ENCODE results near the gene CCDC6.
"Not testable (repeated sequence)": the region's sequence is repeated elsewhere in the genome, so short reads cannot be mapped to it uniquely, and the experiment has no call there.

Gene CCDC6

DNA sequence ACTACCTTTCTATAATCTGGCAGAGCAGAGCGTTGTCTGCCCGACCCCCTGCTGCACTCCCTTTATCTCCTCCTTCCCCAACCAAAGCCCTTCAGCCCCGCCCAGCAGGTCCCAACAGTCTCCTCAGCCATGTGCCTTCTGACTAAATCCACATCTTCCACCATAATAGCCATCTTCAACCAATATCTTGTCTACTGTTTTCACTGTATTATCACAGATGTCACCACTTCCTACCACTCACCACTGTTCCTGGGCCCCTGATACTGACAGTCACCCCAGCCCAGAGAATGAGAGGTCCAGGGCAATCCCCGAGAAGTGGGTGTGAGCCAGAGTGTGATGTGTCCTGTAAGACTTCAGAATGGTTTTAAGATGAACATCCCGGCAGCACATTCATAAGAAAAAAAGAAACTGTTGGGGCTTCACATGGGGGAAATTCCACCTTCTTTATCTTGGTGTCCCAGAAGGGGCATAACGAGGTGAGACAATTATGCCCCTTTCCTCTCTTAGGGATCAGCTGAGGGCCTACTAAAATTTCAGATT, 25.3 kb downstream of the CCDC6 start:
- no peak for DNase-seq (ENCODE audit: low read depth)

DNA sequence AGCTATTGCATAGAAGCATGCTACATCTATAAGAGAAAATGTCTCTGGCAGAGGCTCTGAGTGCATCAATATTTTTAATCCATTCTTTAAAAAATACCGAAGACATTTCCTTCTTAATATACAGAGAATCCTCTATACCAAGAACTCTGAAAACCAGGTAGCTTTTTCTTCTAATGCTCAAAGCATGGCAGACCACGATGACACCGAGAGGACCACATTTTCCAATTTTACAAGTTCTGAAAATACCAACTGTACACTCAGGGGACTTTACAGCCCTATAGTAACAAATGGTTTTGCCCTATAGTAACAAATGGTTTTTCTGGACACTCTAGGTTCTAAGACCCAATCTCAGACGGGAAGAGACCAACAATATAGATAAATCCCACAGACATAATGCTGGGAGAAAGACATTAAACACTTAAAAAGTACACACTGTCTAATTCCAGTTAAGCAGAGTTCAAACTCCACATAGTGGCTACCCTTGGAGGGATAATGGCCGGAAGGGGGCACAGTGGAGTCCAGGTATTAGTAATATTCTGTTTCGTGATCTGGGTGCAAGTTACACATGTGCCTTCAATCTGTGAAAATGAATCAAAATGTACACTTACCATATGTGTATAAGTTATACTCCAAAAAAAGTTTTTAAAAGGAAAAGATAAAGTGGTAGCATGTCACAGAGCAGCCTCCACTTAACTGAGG, 26.2 kb downstream of the CCDC6 start:
- no peak for DNase-seq (ENCODE audit: low read depth)

DNA sequence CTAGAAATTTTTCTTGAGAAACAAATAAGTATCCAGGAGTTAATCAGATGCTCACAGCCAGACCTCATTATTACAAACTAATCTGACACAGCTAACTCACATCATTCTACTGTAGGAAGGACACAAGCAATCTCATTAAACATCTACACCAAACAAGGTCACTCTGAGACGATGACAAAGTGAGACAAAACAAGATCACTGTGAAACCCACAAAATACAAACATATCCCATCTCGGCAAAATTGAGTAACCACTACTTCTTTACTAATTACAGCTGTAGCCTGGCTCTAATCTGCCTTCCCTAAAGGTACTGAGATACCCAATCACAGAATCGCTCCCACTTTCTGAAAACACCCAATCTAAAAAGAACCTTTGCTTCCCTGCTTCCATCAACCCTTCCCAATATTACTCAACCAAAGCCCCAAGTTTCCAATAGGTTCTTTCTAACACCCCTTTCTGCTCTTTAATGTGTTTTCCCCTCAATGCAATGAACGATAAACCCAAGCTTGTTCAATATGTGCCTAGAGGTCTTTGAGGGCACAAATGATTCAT, 26.9 kb downstream of the CCDC6 start:
- DNase-seq (ENCODE audit: low read depth) = no peak

DNA sequence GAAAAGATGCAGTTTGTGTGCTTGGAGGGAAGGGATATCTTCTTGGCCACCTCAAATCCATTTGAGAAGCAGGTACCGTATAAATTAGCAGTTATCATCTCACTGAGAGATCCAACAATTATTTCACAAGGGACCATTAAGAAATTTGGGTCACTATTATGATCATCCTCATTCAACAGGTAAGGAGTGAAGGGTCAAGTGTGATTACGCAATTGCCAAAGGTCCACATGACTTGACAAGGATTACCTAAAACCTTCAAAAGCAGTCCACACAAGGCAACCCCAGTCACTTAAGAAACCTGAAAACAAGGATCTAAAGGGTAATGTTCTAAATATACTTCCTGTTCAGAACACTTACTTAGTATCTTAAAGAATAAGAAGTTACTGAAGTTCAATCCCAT, 27.4 kb downstream of the CCDC6 start:
- DNase-seq (ENCODE audit: low read depth) = no peak

DNA sequence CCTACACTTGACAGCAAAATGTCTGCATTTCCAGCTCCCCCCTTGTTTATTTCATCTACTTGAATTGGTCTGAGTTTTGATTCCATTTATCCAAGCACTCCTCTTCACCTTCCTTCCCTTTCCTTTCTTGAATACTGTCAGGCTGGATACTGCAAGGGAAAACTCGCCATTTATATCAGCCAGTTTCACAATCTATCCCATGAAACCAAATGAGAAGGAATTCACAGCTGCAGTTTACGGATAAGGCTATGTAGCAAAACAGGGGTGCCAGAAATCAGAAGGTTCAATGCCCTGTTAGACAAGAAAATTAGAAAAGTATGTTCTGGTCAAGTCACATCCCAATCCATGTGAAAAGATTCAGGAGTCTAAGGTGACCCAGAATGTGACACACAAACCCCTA, 28.1 kb downstream of the CCDC6 start:
- DNase-seq (ENCODE audit: low read depth) = no peak

DNA sequence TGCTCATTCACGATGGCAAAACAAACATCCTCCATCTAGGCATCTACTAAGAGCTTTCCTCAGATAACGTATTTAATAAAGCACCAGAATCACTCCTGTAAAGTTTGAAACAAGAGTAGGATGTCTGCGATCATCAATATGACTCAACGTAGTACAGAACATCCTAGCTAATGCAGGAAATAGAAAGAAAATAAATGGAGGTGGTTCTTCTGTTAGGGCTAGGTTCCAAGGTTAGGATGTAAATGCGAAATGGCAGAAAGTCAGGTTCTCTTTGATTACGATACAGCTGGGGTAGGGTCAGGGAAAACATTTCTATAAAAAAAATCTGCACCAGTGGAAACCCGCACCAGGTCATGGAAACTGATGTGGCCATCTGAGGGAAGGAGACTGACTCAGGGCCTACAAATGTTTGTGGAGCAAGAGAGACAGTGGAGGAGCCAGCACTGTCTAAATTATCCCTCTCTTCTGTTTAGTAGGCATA, 29.1 kb downstream of the CCDC6 start:
- DNase-seq (ENCODE audit: low read depth) = no peak

DNA sequence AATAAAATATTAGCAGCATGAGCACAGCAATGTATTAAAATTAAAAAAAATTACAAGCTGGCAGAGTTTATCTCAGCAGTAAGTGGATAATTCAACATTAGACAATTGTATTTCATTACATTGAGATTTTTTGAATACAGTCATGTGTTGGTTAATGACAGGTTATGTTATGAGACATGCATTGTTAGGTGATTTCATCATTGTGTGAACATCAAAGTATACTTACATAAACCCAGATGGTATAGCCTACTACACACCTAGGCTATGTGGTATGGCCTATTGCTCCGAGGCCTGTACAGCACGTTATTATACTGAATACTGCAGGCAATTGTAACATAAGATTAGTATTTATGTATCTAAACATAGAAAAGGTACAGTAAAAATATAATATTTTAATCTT, 29.7 kb downstream of the CCDC6 start:
- no peak for DNase-seq (ENCODE audit: low read depth)

DNA sequence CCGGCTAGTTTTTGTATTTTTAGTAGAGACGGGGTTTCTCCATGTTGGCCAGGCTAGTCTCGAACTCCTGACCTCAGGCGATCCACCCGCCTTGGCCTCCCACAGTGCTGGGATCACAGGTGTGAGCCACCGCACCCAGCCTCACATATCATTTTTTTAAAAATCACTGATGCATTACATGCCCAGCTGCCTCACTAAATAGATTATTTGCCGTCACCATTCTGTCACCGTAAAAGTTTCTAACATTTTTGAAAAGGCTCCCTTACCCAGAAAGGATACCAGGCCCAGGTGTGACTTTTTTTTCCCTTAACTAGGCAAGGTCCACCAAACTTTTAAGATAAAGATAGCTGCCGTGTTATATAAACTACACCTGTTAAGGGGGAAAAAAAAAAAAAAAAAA, 30.1 kb downstream of the CCDC6 start:
- DNase-seq (ENCODE audit: low read depth) = not testable (repeated sequence)

DNA sequence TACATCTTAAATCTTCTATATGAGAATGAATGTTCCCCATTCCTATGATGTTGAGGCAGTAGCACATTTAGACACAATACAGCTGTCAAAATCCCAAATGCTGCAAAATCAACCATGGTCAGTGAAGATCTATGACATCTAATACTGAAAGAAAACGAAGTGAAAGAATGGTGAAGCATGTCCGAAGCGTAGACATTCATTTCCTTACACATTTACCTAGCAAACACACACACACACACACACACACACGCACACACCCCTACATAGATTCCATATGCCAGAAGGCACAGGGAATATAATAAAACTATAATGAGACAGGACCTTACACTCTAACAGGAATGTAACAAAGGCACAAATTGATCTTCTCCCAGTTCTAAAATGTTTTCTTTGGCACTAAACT, 32.5 kb downstream of the CCDC6 start:
- DNase-seq (ENCODE audit: low read depth) = no peak

DNA sequence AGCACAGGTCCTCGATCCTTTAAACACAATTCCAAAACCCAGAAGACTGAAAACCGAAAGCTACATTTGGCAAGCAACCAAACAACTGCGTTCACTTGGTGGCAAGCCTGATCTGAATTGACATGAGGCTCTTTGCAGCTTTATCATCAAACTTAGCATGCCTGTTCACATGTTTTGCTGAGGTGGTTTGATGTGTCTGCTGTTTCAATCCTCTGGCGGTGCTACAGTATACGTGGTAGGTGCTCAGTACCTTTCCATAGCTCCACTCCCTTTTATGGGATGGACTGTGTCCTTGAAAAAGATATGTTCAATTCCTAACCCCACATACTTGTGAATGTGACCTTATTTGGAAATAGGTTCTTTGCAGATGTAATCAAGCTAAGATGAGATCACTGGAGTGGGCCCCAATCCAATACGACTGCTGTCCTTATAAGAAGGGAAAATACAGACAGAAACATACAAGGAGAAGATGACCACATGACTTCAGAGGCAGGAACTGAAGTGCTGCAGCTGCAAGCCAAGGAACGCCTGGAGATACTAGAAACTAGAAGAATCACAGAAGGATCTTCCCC, 33.4 kb downstream of the CCDC6 start:
- no peak for DNase-seq (ENCODE audit: low read depth)

DNA sequence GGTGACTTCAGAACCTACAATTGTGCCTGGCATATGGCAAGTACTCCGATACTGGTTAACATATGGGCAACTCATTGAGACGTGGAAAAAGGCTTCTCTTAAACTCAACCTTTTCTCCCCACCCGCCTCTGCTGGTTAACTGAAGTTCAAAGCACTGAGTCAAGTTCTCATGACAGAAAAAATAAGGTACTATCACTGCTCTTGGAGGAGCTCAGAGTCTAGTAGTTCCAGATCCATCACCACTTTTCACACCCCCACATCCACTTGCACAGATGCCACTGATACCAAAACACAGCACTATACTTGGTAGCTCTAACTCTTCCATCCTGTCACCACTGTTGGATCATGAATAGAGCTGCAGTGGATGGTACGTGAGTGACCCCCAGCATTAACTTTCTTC, 36.2 kb downstream of the CCDC6 start:
- no peak for DNase-seq (ENCODE audit: low read depth)

DNA sequence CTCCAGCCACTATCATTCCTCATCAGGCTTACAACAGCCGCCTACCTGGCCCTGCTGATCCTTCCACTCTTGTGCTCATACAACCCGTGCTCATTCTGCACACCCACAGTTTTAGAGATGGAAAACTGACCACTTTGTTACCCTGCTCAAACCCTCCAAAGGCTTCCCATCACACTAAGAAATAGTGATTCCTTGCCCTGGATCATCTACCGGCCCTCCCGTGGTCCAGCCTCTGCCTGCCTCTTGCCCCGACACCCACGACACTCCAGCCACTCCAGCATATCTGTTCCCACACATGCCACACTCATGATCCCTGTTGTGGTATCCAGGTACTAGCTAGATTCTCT, 36.8 kb downstream of the CCDC6 start:
- DNase-seq (ENCODE audit: low read depth) = no peak

DNA sequence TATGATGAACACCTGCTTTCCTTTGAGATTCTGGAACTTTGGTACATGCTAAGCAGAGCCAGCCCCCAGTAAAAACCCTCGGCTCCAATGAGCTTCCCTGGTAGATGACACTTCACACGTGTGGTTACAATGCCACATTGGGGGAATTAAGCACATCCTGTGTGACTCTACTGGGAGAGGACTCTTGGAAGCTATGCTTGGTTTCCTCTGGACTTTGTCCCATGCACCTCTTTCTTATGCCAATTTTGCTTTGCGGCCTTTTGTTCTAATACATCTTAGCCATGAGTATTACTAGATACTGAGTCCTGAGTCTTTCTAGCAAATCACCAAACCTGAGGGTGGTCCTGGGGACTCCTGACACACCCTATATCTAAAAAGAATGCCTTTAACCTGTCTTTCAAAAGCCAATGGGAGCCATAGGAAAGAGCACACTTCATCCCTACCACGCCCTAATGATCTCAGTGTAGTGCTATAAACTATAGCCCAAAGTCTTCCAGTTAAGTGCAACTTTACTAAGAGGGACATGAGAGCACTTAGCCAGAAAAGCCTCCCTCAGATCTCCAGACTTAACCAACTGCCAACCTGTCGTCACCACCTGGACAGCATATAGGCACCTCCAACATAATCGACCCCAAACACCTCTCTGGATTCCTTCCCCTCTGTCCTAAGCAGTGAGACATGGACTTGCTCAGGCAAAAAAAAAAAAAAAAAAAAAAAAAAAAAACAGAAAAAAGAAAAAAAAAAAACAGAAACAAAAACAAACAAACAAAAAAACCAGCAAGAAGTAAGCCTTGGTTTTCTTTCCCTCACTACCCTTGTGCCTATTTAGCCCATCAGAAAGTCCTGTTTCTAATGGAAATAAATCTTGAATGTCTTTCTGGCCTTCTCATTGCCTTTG, 37.4 kb downstream of the CCDC6 start:
- DNase-seq (ENCODE audit: low read depth) = no peak

DNA sequence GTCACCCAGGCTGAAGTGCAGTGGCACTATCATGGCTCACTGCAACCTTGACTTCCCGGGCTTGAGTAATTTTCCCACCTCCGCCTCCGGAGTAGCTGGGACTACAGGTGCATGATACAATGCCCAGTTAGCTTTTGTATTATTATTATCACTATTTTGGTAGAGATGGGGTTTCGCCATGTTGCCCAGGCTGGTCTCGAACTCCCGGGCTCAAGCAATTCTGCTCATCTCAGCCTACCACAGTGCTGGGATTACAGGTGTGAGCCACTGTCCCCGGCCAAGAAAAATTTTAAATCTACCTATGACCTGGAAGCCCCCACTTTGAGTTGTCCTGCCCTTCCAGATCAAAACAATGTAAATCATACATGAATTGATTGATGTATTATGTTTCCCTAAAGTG, 38.8 kb downstream of the CCDC6 start:
- no peak for DNase-seq (ENCODE audit: low read depth)

DNA sequence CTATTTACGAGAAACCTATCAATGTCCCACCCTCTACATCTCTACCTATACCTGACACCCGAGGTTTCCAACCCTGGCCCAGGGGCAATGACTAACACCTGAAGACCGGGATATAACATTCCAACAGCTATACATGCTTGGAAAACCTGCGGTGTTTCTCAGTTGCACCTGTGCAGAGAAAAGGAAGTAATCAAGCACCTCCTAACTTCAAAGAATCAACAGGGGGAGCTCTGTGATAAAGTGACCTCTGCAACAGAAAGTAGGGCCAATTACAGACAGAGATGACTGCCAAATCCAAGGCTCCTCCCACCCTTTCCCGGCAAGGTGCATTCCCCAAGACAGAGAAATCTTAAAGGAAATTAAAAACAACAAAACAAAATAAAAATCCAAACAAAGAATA, 41.3 kb downstream of the CCDC6 start:
- DNase-seq (ENCODE audit: low read depth) = no peak

DNA sequence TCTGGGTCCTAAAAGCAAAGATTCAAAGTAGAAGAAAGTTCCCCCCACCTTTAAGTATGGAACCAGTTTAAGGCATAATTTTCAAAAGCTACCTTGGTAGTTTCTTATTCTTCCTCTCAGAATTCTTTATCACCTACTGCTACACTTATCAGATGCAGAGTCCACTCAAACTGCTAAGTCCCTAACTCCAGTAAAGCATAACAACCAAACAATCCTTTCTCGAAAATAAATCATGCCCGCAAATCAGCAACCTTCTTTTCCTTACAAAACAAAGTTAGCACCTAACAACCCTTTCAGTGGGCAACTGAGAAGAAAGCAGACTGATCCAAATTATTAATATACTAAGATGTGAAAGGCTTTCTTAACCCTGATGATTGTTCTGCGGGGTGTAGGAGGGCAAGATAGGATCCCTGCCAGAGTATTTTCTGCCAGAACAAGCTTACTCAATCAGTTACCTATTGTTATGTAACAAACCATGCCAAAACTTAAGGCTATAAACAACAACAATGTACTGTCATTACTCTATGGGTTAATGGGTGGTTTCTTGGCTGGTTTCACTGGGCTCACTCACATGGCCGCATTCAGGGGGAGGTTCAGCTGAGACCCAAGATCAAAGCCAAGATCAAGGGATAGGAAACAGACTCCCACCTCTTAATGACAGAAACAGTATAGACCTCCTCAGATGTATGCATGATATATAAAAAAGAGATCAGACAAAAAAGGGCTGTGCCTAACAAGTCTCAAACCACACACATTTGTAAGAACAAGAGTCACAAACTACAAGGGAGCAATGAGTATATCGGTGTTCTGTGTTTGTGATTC, 42.0 kb downstream of the CCDC6 start:
- DNase-seq (ENCODE audit: low read depth) = no peak

DNA sequence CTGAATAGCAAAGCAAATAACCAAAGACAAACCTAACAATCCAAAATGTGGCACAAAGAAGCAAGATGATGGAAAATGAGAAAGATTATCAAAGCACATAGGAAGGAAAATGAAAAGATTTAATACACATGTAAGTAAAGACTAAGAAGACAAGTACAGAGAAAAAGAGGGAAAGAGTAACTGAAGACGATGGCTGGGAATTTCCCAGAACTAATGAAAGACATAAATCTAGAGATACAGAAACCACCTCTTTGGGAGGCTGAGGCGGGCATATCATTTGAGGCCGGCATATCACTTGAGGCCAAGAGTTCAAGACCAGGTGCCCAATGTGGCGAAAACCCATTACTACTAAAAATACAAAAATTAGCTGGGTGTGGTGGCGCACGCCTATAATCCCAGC, 46.8 kb downstream of the CCDC6 start:
- no peak for DNase-seq (ENCODE audit: low read depth)

DNA sequence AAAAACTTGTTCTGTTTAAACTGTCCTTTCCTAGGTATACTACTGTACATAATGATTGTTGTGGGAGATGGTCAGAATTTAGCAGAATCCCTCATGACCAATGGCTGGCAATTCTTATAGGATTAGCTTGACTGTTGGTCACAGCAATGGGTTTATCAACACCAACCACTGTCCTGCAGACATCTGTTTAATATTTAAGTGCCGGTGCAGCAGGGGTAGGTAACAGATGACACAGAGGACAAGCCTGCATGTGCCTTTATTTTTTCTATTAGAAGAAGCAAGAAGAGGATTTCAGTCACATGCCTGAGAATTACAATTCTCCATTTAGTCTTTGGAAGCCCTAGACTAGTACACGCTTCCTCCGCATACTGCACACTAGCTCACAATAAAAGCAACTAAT, 48.4 kb downstream of the CCDC6 start:
- DNase-seq (ENCODE audit: low read depth) = no peak

DNA sequence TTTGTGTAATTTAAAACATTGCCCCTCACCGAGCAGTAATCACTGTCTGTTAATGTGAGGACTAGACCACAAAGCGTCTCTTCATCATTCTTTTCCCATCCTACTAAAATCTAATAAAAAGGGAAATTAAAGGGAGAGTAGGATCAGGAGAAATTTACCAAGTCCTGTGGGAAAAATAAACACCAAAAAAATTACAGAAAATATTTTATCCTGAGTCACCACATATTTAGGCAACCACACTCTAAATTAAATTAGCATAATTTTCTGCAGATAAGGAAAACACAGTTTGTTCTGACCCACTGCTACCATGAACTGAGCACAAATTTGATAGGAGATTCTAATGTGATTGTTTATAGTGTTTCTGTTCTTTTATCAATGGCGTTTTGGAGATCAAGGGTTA, 49.3 kb downstream of the CCDC6 start:
- DNase-seq (ENCODE audit: low read depth) = no peak

DNA sequence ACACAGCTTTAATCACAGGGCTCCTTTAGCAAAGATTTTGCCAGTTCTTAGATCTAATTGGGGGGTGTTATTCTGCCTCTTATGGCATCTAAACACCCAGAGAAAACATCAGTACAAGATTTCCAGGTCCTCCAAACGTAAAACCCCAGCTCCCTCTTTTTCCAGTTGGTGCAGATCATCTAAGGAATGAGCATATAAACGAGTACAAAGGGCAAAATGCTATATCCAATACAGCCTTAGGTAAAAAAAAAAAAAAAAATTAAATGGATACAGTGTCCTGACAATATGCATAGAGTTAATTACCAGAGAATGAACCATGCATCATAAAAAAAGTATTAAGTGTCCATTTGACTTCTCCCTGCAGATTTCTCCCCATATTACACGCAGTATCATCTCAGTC, 50.3 kb downstream of the CCDC6 start:
- no peak for DNase-seq (ENCODE audit: low read depth)

DNA sequence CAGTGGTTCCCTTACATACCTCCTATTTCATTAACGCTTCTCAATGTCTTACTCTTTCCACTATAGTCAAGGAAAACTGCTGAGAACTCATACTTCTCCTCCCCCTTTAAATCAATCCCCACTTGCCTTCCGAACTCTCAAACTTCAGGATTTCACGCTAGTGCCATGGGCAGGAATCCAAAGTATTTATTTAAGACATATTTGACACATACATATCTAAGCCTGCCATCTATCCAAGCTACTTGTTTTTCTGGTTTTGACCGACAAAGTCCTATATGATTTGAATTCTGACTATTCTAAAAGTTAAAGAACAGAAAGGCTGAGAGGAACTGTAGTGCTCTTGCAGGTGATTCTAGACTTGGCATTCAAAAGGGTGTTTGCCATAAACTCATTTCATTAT, 51.8 kb downstream of the CCDC6 start:
- no peak for DNase-seq (ENCODE audit: low read depth)

DNA sequence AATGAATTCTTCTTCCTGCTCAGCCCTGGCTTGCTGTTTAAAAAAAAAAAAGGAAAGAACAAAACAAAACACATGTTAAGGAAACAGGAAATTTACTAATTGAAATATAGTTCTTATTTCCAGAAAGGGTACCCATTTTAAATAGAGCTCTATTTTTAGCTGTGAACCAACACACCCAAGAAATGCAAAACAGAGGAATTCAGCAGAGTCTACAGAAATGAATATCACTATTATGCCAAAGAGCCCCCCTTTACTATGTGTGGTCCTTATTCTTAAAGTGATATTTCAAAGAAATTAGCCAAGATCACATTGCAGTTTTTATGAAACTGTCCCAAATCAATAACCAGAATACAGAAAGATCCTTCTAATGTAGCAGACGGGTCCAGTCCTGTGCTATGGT, 53.7 kb downstream of the CCDC6 start:
- no peak for DNase-seq (ENCODE audit: low read depth)
